GM19328 (cell line): ENCODE results near the gene FAM162A.
"Not testable (repeated sequence)": the region's sequence is repeated elsewhere in the genome, so short reads cannot be mapped to it uniquely, and the experiment has no call there.

Source experiments
- ATAC-seq: cut with Tn5 transposase; IDR thresholded peaks from one replicate; pipeline ENCODE4 v1.9.1; 2021; ENCODE audit warnings: mild to moderate bottlenecking, moderate library complexity; ENCODE audit not compliant: unreplicated experiment

Gene FAM162A

GRCh38 chr3:122383771-122384697, at the start of gene FAM162A:
Gene FAM162A, plus strand, starts transcription at chr3:122384182. Its CDS starts 84 bp downstream, at chr3:122384266.
- peak; percentile 94 for ATAC-seq

- no peak for ATAC-seq
These were observed 41.2 kb upstream of the FAM162A start for GRCh38 chr3:122342803-122343202.

- ATAC-seq, result no peak
These were observed 40.3 kb upstream of the FAM162A start for GRCh38 chr3:122343654-122344053.

DNA sequence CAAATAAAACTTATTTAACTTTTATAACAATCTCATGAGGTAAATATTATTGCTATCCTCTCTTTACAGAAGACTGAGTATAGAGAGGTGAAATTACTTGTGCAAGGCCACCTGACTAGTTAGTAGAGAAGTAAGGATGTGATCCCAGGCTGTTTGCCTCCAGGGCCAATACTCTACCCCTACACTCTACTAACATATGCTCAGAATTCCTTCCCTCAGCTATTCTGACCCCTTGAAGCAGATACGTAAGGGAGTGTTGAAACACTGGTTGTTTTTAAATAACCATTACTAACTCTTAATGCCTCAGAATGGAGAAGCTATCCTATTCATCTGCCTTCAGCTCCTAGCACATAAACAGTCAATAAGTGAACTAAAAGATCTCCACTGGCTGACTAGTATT, 34.8 kb upstream of the FAM162A start:
- ATAC-seq, result no peak

DNA sequence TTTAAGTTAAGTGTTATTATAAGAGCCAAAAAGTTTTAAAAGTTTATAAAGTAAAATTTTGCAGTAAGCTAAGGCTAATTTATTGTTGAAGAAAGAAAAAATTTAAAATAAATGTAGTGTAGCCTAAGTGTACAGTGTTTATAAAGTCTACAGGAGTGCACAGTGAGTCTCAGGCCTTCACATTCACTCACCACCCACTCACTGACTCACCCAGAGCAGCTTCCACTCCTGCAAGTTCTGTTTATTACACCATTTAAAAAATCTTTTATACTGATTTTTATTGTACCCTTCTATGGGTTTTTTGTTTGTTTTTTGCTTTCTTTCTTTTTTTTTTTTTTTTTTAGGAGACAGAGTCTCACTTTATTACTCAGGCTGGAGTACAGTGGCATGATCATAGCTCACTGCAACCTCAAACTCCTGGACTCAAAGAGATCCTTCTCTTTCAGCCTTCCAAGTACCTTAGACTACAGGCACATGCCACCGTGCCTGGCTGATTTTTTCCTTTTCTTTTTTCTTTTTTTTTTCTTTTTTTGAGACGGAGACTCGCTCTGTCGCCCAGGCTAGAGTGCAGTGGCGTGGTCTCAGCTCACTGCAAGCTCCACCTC, 33.1 kb upstream of the FAM162A start:
- no peak for ATAC-seq

- ATAC-seq, result no peak
These were observed 32.4 kb upstream of the FAM162A start for GRCh38 chr3:122351612-122352011.

DNA sequence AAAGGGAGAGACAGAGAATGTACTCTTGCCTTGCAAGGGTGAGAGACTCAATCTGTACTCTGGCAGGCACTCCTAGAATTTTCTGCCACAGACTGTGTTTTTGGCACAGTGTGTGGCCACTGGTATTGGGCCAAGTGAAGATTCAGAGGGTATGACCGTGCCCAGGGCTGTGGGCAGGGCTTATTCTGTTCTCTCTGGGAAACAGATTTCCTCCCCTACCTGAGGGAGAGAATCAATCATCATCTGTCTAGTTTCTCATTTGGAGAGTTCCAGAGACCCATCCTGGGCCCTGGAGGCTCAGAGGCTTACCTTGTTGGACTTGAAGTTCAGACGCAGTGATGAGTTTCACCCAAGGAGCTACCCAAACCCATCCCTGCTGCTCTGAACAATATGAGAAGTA, 30.8 kb upstream of the FAM162A start:
- ATAC-seq, result no peak

DNA sequence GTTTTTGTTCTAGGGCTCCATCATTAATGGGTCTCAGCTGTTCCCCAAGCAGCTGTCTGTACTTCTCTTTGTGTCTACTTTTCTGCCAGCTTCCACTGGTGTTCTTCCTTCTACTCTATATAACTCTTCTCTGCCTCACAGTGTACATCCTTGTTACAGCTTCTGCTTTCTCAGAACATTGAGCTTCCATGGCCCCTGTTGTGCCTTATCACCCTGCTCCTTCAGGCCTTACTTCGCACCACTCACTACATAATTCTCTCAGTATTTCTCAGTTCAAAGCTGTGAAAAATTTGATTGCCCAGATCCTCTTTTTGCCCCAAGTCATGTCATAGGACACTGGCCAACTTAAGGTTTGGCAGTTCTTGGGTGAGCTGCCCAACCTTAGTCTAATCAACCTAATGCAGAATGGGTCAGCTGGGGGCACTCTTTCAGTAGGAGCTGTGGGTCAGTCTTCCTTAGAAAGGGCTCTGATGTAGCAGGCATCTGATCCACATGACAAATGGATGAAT, 30.0 kb upstream of the FAM162A start:
- no peak for ATAC-seq

DNA sequence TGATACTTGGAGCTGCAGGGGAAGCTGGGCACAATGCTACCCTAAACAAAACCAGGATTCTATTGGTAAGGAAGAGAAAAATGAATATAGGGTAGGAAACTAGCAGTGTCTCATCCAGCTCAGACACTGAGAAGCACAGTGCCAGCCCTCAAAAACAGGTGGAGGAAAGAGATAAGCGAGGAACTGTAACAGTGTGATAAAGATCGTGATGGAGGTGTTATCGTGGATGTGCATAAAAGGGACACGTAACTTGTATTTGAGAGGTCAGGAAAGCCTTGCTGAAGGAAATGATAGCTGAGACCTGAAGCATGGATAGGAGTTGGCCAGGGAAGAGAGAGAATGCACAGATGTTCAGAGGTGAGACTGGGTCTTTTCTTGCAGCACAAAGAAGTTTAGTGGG, 28.4 kb upstream of the FAM162A start:
- no peak for ATAC-seq

GRCh38 chr3:122356402-122356801, 27.6 kb upstream of the FAM162A start:
- no peak for ATAC-seq

DNA sequence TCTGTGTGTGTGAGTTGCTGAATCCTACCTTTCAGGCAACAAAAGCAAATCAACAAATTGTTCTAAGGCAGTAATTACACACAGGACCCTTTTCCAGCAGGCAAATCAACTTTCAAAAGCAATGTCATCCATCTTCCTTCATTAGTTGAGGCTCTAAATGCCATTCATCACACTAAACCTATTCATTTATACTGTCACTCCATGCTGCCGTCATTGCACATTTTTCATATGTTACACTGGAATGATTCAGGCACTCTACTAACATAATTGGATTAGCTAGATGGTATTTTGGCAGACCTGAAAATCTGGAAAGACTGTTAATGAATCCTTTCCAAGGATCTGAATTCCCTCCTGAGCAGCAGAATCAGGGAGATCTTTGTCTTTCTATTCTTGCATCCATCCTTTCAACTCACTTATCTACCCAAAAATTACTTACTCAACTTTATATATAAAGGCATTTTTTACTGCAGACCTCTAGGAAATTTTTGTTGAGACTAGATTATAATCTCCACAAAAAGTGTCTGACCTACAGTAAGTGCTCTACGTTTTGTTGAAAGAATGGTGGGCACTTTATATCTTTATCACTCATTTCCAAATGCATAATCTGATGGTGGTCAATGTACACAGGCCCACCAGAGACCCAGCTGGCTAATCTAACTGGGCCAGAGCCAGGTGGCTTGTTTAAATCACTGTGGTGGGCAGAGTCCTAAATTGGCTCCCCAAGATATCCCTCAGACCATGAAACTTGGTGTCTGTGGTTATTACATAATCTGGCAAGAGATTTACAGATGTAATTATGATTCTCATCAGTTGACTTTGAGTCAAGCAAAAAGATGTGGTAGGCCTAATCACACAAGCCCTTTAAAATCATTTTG, 25.9 kb upstream of the FAM162A start:
- ATAC-seq, result no peak

GRCh38 chr3:122358703-122359032, 25.3 kb upstream of the FAM162A start:
- ATAC-seq, result no peak

DNA sequence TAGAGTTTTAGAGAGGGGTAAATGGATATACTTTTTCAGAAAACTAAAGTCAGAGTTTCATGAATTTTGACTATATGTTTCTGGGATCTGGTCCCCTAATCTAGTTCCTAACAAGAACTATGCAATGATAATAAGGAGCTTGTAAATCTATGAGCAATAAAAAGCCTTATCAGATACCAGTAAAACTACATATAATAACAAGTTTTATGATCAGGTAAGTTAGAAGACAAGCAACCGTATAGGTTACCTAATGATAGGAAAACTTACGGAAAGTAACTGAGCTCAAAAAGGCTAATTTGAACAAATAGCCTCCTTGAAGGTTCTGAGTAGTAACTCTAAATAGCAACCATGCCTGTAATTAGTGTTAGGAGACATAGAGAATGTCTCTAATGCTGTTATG, 22.0 kb upstream of the FAM162A start:
- ATAC-seq, result no peak

- no peak for ATAC-seq
These were observed 19.5 kb upstream of the FAM162A start for GRCh38 chr3:122364490-122364889.

GRCh38 chr3:122365073-122365472, 18.9 kb upstream of the FAM162A start:
- ATAC-seq, result no peak

DNA sequence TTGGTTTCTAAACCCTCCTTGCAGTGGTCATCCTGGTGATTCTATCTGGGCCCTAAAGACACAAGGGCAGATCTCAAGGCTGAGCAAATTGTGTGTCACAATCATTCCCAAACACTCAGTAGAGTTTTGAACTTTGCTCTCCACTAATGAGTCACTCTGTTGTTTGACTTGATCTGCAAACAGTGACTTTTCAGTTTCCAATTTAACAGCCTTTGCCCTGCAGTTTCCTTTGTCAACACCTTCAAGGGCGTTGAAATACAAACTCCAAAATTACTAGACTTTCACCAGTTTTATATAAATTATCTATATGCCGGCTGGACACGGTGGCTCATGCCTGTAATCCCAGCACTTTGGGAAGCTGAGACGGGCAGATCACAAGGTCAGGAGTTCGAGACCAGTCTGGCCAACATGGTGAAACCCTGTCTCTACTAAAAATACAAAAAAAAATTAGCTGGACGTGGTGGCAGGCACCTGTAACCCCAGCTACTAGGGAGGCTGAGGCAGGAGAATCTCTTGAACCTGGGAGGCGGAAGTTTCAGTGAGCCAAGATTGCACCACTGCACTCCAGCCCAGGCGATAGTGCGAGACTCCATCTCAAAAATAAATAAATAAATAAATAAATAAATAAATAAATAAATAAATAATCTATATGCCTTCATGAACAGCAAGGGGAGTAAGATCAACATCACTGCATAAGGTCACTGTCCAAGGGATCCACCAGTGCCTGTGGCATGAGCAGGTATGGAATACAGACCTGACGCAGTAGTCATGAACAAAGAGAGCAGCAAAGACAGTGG, 18.2 kb upstream of the FAM162A start:
- ATAC-seq, result not testable (repeated sequence)

- ATAC-seq, result no peak
These were observed 17.6 kb upstream of the FAM162A start for GRCh38 chr3:122366379-122366749.

DNA sequence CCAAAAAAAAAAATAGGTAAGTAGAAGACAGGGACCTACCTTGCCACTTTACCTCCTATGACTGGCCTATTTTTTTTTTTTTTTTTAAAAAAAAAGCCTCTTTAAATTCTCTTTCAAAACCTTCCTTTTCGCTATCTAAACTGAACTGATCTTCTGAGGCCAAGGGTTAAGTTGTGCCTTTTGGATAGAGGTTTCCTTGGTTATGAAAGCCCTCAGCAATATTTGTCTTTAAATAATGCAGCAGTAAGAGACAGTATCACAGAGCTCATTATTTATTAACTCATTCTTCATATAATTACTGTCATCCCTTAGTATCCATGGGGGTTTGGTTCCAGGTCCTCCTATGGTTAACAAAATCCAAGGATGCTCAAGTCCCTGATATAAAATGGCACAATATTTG, 9.9 kb upstream of the FAM162A start:
- no peak for ATAC-seq

GRCh38 chr3:122377975-122378374, 6.0 kb upstream of the FAM162A start:
- ATAC-seq, result no peak

DNA sequence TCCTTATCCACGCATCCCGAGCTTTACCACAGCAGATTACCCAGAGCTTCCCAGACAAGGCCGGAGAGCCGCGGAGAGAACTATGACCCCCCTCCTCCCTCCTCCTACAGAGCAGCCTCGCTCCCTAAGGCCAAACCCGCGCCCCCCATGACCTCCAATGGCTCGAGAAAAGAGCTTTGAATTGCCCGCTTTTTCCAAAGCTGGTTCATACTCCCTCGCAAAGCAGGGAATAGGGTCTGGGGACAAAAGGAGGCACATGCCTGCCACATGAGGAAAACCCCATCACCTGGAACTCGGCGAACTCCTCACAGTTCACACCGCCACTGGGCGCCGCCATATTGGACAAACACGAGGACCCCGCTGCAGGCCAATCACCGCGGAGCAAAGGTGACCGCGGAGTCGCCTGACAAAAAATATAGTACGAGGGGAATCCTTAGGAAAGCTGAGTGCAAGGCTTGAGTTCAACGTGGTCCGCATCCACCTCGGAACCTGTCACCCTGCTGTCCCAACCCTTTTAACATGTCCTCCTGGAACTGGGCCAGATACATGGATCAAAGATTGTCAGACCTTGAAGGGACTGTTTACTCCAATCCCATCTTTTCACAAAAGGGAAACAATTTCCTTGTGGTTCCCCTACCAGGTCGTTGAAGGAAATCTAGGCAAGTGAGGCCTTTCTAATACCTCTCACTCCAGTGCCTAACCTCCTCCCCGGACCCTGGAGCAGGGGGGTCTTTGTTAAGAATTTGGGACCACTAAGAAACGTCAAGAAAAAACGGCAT, 905 bp upstream of the FAM162A start, which contains the start of gene MIX23:
TSS of gene MIX23 (minus strand) at position 344 of the 779 bp plus-strand sequence. CDS start at position 337, 7 bp downstream.
- ATAC-seq, result no peak
